ENCODE results near the gene CTXND2.
"Not testable (repeated sequence)": the region's sequence is repeated elsewhere in the genome, so short reads cannot be mapped to it uniquely, and the experiment has no call there.

GRCh38 chr1:150864200-150864599 lies 22.7 kb upstream of the CTXND2 start:
- not testable (repeated sequence) for TF ChIP-seq POLR2A, CTCF (IDR thresholded peaks at IDR 0.05)
